Nephron progenitor cell (in vitro differentiated cells): Measurements from ENCODE around the gene PPP2R2D.
"Not testable (repeated sequence)": the region's sequence is repeated elsewhere in the genome, so short reads cannot be mapped to it uniquely, and the experiment has no call there.

Source experiments
- DNase-seq: peaks from one replicate; pipeline ENCODE4 v3.0.0; 2021
- H3K27ac Mint-ChIP-seq: 2 replicates; pipeline ENCODE4 v1.8.0; 2021; ENCODE audit warnings: mild to moderate bottlenecking, moderate library complexity, mixed read lengths
- H3K27me3 Mint-ChIP-seq: 2 replicates; pipeline ENCODE4 v1.8.0; 2021; ENCODE audit warnings: mild to moderate bottlenecking, low read depth, mixed read lengths; ENCODE audit not compliant: poor library complexity
- H3K36me3 Mint-ChIP-seq: 2 replicates; pipeline ENCODE4 v1.8.0; 2021; ENCODE audit warnings: low read depth, mixed read lengths
- H3K4me1 Mint-ChIP-seq: 2 replicates; pipeline ENCODE4 v1.8.0; 2021; ENCODE audit warnings: mixed read lengths
- H3K4me3 Mint-ChIP-seq: 2 replicates; pipeline ENCODE4 v1.8.0; 2021; ENCODE audit warnings: mild to moderate bottlenecking, moderate library complexity, mixed read lengths
- H3K9me3 Mint-ChIP-seq: 2 replicates; pipeline ENCODE4 v1.8.0; 2021; ENCODE audit warnings: mild to moderate bottlenecking, moderate library complexity, mixed read lengths
- TF ChIP-seq, protein P1 (sequence below): fragments of 200-600 bp; sonication (generic); IDR thresholded peaks from 2 replicates; pipeline ENCODE4 v1.5.0; 2021; ENCODE audit warnings: antibody characterized with exemption

PPP2R2D gene

DNA sequence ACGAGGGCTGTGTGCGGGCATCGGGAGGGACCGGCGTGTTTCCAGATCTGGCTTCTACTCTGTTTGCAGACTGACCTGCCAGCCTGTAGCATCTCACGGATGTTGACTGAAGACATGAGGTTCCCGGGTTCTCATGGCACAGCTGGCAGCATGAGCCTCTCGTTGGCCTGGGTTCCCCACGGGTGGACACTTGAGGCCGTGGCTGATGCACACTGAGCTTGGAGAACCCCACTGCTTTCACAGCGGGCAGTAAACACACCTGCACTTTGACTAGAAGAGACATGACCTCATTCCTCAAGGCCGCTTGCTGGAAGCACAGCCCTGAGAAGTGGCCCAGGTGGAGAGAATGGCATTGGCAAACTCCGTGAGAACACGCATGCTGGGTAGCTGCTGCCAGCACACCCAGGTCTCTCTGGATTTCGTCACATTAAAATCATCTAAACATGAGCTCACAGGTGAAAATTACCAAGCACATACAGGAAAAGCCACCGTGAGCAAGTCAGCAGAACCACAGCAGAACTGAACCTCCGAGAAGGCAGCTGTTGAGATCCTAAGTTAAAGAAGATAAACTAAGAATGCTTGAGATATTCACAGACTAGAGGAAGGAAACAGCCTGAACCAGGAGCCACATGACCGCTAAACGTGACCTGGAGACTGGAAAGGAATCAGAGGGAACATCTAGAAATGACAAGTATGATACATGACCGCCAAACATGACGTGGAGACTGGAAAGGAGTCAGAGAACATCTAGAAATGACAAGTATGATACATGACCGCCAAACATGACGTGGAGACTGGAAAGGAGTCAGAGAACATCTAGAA is 48.4 kb downstream of the PPP2R2D start:
- H3K4me1 Mint-ChIP-seq, result no peaks in the 10 kb centered on the region
- no peak overlapping the region for H3K27ac Mint-ChIP-seq
- DNase-seq, result no peak
- H3K36me3 Mint-ChIP-seq, result peaks cover 81% of the 10 kb centered on the region
- TF ChIP-seq, protein P1, sequence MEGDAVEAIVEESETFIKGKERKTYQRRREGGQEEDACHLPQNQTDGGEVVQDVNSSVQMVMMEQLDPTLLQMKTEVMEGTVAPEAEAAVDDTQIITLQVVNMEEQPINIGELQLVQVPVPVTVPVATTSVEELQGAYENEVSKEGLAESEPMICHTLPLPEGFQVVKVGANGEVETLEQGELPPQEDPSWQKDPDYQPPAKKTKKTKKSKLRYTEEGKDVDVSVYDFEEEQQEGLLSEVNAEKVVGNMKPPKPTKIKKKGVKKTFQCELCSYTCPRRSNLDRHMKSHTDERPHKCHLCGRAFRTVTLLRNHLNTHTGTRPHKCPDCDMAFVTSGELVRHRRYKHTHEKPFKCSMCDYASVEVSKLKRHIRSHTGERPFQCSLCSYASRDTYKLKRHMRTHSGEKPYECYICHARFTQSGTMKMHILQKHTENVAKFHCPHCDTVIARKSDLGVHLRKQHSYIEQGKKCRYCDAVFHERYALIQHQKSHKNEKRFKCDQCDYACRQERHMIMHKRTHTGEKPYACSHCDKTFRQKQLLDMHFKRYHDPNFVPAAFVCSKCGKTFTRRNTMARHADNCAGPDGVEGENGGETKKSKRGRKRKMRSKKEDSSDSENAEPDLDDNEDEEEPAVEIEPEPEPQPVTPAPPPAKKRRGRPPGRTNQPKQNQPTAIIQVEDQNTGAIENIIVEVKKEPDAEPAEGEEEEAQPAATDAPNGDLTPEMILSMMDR, result no peak
- no peak overlapping the region for H3K4me3 Mint-ChIP-seq
- H3K27me3 Mint-ChIP-seq, result no peaks in the 10 kb centered on the region
- no peaks in the 10 kb centered on the region for H3K9me3 Mint-ChIP-seq

DNA sequence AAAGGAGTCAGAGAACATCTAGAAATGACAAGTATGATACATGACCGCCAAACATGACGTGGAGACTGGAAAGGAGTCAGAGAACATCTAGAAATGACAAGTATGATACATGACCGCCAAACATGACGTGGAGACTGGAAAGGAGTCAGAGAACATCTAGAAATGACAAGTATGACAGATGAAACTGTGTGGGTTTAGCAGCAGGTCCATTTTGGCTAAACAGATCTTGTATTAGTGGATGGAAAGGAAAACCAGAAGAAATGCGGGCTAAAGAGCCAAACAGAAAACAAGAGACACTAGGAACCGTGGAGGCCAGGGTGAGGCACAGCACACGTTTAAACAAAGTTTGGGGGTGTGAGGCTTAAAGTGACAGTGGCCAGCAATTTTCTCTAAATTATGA is 49.1 kb downstream of the PPP2R2D start:
- peaks cover 82% of the 10 kb centered on the region for H3K36me3 Mint-ChIP-seq
- not testable (repeated sequence) for H3K27me3 Mint-ChIP-seq, H3K9me3 Mint-ChIP-seq, H3K4me1 Mint-ChIP-seq, H3K4me3 Mint-ChIP-seq, DNase-seq, H3K27ac Mint-ChIP-seq

DNA sequence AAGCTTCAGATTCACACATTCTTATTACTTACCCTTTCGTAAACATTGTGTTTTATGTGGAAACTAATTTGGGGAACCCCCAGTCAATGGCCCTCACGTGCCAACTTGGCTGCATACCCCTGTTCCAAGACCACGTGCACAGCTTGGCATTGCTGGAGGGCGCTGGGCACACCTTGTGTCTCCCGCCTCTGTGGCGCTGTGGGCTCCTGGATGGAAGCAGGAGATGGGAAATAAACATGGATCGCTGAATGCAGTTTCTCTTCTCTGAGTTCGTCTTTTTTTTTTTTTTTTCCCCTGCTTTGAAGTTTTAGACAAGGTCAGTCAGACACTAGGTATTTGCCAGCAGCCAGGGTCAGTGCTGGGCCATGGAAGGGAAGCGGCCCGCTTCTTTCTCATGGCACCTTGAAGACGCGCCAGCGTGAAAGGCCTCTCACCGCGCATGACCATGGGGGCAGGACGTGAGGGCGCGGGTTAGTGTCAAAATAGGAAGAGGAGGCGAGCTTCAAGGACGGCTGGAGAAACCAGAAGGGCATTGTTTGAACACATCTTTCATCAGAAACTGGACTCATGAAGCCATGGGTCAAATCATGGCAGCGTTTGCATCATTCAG is 53.7 kb downstream of the PPP2R2D start:
- Mint-ChIP-seq H3K36me3 (peaks cover 88% of the 10 kb centered on the region), H3K9me3 (no peaks in the 10 kb centered on the region), H3K4me3 (no peak overlapping the region), H3K4me1 (no peaks in the 10 kb centered on the region), H3K27ac (peak overlapping the region; percentile 88), H3K27me3 (peaks cover 3% of the 10 kb centered on the region)
- DNase-seq, result no peak
- TF ChIP-seq, protein P1, result no peak

DNA sequence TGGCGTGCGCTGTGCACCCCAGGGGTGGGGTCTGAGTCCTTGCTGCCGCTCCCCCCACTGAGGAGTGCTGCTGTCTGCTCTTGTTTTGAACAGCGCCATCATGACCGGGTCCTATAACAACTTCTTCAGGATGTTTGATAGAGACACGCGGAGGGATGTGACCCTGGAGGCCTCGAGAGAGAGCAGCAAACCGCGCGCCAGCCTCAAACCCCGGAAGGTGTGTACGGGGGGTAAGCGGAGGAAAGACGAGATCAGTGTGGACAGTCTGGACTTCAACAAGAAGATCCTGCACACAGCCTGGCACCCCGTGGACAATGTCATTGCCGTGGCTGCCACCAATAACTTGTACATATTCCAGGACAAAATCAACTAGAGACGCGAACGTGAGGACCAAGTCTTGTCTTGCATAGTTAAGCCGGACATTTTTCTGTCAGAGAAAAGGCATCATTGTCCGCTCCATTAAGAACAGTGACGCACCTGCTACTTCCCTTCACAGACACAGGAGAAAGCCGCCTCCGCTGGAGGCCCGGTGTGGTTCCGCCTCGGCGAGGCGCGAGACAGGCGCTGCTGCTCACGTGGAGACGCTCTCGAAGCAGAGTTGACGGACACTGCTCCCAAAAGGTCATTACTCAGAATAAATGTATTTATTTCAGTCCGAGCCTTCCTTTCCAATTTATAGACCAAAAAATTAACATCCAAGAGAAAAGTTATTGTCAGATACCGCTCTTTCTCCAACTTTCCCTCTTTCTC is 55.0 kb downstream of the PPP2R2D start:
- Mint-ChIP-seq H3K27ac (peak overlapping the region; percentile 62), H3K4me1 (no peaks in the 10 kb centered on the region), H3K36me3 (peaks cover 83% of the 10 kb centered on the region), H3K9me3 (no peaks in the 10 kb centered on the region), H3K27me3 (peaks cover 3% of the 10 kb centered on the region), H3K4me3 (no peak overlapping the region)
- DNase-seq, result no peak
- TF ChIP-seq, protein P1, result no peak

DNA sequence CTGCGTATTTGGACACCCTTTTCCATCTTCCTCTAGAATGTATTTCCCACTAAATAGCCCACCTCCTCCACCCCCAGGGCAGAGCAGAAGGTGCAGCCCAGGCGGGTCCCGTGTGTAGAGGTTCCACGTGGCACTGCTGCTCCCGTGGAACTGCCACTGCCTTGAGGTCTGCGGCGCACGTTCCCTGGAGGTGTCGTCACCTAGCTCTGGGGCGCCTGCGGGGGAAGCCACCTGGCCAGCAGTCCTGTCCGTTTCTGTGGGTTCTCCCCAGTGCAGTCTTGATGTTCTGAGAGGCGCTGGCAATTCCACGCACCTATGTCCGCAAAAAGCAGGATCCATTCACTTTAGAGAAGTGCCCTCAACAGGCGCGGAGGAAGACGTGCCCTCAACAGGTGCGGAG is 59.0 kb downstream of the PPP2R2D start:
- Mint-ChIP-seq H3K27ac (no peak overlapping the region), H3K27me3 (peaks cover 3% of the 10 kb centered on the region), H3K4me1 (peaks cover 3% of the 10 kb centered on the region), H3K4me3 (no peak overlapping the region), H3K9me3 (no peaks in the 10 kb centered on the region), H3K36me3 (peaks cover 61% of the 10 kb centered on the region)
- TF ChIP-seq, protein P1, result no peak
- no peak for DNase-seq

DNA sequence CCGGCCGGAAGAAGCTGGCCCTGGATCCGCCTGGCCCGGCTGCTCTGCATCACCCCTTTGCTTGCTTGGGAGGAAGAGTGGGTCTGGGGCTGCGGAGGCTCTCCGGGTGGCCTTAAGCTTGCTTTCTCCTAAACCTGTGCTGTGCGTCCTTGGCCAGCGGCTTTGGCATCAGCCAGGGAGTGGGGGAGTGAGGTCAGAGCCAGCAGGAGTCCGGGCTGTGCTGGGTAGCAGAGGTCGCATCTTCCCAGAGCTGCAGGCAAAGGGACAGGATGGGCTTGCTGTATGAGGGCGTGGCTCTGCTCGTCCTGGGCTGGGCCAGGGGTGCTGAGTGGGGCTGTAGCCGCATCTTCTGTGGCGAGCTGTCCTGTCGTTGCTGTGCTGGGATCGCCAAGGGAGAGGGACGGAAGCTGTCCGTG is 59.8 kb downstream of the PPP2R2D start:
- Mint-ChIP-seq H3K27ac (peak overlapping the region; percentile 78), H3K36me3 (peaks cover 55% of the 10 kb centered on the region), H3K27me3 (peaks cover 3% of the 10 kb centered on the region), H3K9me3 (no peaks in the 10 kb centered on the region), H3K4me1 (peaks cover 7% of the 10 kb centered on the region), H3K4me3 (no peak overlapping the region)
- no peak for DNase-seq
- TF ChIP-seq, protein P1, result no peak
